HG02973 (cell line): ENCODE measurements around the gene ATG9A.
A peak's percentile ranks its signal among the peaks of the same experiment; 100 is the strongest.

Experiments
- ATAC-seq: cut with Tn5 transposase; IDR thresholded peaks from one replicate; pipeline ENCODE4 v1.9.1; 2021; ENCODE audit warnings: moderate library complexity; ENCODE audit not compliant: unreplicated experiment

ATG9A gene

DNA sequence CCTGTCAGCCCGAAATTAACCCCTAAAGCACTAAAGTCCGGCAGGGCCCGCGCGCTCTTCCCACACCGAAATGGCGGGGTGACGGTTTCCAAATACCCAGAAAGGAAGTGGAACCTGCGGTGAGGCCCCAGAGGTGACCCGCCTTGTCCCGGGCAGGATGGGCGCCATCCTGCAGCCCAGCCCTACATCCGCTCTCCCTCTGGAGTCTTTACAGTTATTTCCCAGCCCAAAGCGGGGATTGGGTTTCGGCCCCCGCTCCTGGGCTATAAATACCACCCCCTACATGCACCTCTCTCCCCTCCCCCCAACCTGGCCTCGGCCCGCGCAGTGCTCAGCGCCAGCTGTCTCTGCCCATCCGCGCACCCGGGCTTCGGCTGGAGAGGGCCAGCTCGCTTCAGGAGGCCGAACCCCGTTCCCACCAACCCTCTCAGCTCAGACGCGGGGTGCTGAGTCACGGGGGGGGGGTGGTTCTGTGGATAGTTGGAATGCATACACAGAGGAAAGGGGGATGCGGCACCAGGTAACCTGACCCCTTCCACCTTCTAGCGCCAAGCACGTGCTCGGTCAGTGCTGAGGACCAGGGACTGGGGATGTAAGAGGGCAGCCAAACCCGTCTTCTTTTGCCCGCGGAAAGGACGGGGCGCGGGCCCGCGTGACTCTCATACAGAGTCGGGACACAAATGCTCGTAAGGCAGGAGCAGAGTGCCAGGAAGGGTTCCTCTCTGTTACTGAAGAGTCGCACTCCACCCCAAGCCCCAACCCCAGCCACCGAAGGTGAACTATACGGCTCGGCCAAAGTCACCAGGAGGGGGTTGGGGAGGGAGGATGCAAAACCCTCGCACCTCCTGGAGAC lies 23.7 kb upstream of the ATG9A start, which contains the start of gene TUBA4B:
TUBA4B (plus strand) TSS at position 344 of the 853 bp plus-strand sequence; CDS start at position 509, 165 bp downstream.
- no peak for ATAC-seq

DNA sequence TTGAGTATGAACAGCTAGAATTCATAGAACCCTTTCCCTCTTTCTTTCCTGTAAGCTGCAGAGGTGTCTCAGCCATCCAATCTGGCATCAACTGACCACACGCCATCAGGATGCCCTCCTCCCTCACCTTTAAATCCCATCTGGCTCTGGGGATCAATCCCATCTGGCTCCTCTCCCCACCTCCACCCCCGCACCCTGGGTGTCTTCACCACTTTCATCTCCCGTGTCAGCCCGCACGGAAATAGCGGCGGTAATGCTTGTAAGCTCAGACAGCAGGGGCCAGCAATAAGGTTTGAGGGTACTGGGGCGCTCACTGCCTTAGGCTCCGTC lies 23.1 kb upstream of the ATG9A start:
- ATAC-seq = no peak

DNA sequence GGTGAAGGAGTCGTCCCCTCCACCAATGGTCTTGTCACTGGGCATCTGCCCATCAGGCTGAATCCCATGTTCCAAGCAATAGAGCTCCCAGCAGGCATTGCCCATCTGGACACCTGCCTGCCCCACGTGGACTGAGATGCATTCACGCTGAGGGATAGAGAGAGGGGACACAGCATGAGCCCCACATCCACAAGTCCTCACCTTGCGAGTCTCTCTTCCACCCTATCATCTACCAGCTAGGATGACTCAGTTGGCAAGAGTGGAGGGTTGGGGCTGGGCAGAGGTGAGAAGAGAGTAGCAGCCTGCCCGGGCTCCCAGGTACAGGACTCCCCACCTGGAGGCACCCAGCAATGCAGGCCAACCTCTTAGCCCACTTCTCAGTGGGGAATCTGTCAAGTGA lies 22.6 kb upstream of the ATG9A start:
- no peak for ATAC-seq

DNA sequence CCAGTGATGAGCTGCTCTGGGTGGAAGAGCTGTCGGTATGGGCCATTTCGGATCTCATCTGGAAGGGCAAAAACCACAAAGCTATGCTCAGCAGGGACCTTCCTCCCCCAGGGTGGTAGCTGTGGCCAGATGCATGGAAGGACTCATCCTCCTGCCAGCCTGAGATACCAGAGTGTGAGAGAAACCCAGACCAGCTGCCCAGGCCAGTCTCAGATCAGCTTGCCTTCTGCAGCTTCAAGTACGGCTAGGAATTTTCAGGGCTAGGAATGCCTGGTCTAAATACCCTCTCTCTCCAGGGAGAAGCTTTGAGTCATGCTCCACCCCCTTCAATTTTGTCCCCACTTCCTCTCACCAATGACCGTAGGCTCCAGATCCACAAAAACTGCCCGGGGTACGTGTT lies 22.2 kb upstream of the ATG9A start:
- no peak for ATAC-seq

DNA sequence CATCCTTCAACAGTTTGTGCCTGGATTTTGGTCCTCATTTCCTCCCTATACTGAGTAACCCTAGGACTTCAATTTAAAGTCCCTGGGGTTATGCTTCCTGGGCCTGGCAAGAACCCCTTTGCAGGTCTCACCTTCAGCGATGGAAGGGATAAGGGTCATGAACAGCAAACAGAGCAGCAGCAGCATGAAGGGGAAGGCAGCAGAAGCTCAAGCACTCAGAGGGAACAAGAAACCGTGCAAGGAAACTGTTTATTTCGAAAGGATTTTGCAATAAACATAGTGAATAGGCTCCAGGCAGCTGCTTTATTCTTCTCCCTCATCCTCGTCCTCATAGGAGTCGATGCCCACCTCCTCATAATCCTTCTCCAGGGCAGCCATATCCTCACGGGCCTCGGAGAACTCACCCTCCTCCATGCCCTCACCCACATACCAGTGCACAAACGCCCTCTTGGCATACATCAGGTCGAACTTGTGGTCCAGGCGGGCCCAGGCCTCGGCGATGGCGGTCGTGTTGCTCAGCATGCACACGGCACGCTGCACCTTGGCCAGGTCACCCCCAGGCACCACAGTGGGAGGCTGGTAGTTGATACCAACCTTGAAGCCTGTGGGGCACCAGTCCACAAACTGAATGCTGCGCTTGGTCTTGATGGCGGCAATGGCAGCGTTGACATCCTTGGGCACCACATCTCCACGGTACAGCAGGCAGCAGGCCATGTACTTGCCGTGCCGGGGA lies 20.8 kb upstream of the ATG9A start:
- no peak for ATAC-seq

DNA sequence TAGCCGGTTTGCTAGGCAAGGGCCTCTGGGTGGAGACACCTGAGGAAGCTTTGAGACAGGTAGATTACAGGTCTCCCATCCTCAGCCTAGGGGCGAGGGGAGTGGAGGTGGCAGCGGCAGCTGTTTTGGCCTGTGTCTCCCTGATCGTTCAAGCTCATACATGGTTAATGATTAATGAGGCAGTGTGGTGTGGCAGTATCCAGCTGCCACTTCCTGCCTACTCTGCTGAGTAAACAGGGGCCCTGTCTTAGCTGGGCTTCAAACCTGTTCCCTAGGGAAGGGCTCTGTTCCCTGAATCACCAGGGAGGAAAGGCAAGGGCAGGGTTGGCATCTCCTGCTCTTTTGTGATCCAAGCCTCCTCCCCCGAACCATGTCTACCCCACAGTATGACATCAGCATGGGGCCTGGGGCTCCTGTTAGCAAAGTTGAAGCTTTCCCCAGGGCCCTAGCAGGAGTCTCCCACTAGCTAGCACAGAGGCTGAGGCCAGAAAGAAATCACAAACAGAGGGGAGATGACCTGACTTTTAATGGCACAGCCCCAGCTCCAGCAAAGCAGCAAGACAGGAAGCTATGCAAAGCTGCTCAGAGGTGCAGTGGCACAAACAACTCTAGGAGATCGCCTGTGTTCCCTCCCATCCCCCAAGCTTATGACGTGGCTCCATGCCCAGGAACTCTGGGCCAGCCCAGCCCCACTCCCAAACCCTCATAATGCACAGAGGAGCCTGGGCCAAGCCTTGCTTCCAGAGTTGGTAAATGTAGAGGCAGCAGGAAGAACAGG lies 20.0 kb upstream of the ATG9A start:
- peak; percentile 32 for ATAC-seq

DNA sequence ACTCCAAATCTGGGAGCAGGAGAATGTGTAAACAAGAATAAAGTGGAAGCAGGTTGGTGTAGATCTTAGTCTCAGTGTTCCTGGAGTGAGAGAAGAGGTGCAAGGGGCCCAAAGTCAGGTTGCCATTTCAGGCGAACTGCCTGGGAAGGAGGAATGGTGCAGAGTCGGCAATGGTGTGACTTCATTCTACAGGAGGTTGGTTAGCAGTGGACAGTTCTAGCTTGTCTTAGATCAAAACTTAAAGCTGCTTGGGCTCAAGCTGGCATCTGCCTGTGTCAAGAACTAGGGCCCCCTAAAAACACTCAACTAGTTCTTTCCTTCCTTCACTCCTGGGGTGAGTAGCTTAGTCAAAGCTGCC lies 19.4 kb upstream of the ATG9A start:
- ATAC-seq = no peak

DNA sequence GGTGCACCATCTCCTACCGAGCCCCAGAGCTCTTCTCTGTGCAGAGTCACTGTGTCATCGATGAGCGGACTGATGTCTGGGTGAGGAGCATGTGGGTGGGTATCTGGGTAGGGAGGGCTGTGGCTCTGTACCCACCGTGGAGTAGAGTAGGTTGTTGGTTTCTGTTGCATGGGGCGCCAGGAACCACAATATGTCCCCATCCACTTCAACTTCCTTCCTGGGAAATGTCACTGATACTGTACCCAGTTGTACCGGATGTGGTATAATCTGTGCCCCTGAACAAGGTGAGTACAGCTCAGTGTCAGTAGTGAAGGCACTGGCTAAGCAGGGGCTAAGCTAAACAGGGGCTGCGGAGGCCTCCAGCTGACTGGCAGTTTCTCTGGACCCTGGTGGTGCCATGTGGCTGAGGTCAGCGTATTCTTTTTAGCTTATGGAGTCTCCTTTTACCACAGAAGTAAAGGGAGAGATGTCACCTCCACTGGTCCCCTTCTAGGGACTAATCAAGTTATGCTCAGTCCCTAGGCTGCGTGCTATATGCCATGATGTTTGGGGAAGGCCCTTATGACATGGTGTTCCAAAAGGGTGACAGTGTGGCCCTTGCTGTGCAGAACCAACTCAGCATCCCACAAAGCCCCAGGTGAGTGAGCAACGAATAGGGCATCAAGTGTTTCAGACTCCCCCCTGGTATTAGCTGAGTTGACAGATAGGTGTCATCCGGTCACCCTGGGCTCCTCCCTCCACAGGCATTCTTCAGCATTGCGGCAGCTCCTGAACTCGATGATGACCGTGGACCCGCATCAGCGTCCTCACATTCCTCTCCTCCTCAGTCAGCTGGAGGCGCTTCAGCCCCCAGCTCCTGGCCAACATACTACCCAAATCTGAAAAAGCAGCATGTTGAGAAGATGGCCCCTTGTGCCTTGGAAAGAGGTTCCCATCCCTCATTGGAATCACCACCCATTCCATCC lies 18.5 kb upstream of the ATG9A start:
- no peak for ATAC-seq

DNA sequence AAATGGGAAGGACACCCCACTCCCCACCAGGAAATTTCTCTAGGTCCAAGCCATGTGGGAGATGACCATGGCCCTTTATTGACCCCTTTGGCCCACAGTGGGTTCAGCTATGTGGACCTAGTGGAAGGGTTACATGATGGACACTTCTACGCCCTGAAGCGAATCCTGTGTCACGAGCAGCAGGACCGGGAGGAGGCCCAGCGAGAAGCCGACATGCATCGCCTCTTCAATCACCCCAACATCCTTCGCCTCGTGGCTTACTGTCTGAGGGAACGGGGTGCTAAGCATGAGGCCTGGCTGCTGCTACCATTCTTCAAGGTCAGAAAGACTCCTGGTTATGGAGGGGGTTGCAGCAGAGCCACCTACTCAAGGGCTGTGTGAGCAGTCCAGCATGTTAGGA lies 17.1 kb upstream of the ATG9A start:
- ATAC-seq = no peak

DNA sequence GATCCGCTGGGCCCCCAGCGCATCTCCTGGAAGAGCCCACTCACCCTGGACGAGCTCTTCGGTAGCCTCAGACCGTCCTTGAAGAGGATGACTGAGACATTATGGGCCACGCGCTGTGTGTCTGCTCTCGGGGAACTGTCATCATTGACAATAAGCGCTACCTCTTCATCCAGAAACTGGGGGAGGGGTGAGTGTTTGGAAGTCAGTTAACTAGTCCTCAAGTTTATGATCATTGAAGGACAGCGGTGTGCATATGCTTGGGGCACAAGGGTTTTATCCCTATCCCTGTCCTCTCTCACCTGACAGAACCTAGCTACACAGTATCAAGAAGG lies 16.4 kb upstream of the ATG9A start:
- no peak for ATAC-seq

DNA sequence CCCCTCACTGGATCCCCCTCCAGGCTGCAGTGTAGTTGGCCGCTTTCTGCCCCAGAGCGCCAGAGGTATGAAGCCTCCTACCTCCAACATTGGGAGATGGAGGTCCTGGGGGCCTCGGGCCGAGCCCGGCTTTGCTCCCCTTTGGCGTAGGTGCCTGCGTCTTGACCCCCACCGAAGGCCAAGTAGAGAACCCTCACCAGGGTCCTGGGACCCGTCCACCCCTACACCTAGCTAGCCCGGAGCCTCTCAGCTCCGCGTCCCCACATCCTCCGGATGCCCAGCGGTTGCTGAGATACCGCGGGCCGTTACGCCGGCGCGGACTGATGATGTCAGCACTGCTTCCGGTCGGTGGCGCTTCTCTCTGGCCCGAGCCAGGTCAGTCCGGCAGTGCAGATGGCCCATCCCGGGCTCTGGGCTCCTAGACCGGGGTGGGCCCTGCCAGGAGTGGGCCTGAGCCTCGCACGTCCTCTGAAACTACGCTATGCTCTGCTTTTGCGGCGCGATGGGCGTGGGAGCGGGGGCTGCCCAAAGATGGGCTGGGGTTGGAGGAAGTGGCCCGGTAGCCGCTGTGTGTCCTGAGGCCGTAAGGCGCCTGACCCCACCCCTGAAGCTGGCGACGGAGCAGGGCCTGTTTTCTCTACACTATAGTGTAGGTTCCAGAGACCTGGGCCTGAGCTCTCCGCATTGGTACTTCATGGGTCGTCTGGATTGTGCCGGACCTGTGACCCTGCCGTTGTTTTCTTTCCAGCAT lies 15.9 kb upstream of the ATG9A start, which contains the start of the genes GLB1L and STK16:
GLB1L (minus strand) TSS at position 297 of the 751 bp plus-strand sequence. CDS start 1,871 bp downstream, outside the sequence.
STK16 (plus strand) TSS at position 332 of the 751 bp plus-strand sequence. CDS start 521 bp downstream, outside the sequence.
- peak; percentile 68 for ATAC-seq

DNA sequence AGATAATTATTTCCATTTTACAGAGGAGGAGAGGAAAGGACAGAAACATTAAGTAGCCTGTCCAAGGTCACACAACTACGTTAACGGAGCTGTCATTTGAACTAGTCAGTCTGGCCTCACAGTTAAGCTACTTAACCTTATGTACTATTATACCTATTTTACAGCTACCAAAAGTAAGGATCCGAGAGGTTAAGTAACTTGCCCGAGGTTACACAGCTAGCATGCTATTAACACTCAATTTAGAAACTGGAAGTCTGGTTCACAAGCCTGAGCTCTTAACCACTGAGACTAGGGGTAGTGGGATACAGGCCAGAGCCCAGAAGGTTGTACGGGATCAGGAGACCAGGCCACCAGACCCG lies 15.3 kb upstream of the ATG9A start:
- no peak for ATAC-seq

DNA sequence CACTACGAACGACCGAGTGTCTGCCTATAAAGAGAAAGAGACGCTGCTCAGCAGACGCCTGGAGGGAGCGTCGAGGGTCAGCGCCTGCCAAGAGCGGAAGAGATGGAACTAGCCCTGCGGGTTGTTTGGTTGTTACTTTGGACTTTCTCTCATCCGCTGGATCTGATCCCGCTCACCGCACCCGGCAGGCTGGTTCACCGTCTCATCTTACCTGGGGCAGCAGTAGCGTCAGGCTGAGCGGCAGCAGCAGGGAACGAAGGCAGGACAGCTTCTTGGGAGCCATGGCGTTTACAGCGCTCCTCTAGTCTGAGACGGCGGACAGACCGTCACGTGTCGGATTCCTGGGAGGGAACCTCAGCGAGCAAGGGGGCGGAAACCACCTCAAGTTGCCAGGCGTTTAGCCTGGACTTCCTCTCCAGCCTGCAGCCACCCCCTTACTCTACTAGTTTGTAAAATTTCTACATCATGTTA lies 13.9 kb upstream of the ATG9A start:
- no peak for ATAC-seq

DNA sequence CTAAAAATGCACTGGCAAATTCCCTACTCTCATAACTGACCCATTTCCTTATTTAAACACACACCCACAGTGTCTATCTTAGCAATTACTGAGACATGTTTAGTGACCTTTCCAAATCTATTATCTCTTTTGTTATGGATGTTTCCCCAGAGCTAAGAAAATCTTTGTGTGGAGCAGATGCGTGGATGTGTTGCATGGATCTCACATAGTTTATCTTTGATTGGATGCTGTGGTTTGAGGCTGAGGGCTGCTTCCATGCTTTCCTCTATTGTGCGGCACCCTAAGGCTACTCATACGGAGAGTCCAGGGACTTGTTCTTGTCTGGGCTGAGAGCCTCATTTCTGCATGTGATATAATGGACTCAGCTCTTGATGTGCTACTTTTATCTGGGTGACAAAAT lies 4.9 kb upstream of the ATG9A start:
- ATAC-seq = no peak

DNA sequence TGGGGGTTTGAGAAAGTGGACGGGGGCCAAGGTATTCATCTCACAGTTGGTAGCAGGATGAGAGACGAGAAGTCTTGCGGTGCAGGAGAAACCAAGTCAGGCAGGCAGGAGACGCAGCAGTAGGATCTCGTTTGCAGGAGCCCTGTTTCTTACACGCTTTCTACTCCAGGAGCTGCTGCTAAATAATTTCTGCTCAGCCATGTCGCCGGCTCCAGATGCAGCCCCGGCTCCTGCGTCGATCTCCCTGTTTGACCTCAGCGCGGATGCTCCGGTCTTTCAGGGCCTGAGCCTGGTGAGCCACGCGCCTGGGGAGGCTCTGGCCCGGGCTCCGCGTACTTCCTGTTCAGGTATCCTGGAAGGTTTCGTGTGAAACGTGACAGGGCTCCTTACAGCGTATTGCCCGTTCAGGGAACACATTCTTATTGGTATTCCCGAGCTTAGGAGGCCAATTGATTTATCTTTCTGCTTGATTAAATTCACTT lies 664 bp upstream of the ATG9A start:
- peak; percentile 16 for ATAC-seq

DNA sequence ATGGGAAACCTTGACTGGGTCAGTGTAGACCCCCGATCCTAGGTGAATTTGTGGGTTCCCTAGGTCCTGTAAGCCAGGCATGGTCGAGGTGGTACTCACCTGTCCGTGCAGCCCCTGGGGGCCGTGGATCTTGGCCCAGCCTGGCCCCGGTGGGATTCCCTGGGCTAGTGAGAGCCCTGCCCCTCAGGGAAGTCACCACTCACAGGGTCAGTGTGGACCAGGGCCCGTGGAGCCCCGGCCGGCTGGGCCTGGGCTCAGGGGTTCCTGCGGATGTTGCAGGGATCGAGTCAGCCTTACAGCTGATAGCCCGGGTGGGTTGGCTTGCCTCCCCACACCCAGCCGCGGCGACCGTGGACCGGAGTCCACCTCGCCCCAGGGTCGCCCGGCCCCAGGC lies 528 bp downstream of the ATG9A start:
- no peak for ATAC-seq

DNA sequence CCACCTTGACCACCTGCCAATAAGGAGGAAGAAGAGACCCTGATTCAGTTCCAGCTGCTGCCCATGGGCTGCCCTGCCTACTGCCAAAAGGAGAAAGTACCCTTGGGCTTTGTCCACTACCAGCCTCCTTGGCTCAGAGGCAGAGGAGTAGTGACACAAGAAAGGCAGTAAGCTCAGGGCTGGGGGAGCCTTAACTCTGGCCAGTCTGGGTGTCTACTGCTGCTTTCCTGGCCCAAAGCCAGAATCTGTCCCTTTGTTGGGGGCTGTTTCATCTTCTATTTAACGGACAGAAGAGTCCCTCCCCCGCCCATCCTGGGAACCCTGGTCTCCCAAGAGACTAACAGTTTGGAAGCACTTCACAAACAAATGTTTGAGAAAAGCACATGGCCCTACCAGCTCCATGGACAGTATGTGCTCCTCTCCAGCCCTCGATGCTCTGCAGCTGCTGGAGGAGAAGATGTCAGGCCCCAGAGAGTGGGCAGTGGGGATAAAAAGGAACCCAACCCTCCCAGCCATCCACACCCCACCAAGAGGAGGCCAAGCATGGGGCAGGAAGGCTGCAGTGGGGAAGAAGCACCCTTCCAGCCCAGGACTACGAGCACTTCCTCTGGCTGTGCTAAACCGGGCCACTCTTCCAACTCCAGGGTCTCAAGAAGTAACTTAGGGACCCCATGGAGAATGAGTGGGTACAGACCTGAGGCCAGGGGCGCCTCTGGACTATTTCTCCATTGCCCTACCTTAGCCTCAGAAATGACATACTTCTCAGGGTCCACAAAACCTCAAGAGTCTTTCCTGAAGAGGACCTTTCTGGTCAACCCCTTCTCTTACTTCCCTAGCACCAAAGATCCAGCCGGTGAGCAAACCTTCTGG lies 1.2 kb downstream of the ATG9A start:
- ATAC-seq = no peak

DNA sequence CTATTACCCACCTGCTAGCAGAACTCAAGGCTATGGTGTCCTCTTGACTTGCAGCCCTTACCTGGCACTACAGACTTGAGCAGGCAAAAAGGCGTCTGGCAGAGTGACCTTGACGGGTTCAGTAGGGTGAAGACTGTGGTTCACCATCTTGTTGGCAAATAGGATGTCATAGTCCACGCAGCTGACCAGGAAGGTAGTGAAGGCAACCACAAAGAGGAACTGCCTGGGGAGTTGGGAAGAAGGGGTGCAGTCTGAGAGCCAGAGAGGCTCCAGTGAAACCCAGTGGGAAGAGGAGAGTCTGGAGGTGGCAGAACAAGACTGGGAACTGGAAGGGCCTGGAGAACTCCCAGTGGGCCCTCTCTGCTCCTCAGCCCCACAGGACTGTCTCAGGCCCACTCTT lies 4.1 kb downstream of the ATG9A start:
- ATAC-seq = no peak
